ENCODE measurements around the gene ENTPD8. TPM values are rescaled to one million over a fixed set of nuclear protein-coding genes. Genes with fewer than 3 reads are reported as not detected.
"Not testable (repeated sequence)": the region's sequence is repeated elsewhere in the genome, so short reads cannot be mapped to it uniquely, and the experiment has no call there.

Gene ENTPD8
- total RNA-seq, 1 donor from 2014 or later, result 0.34 TPM

DNA sequence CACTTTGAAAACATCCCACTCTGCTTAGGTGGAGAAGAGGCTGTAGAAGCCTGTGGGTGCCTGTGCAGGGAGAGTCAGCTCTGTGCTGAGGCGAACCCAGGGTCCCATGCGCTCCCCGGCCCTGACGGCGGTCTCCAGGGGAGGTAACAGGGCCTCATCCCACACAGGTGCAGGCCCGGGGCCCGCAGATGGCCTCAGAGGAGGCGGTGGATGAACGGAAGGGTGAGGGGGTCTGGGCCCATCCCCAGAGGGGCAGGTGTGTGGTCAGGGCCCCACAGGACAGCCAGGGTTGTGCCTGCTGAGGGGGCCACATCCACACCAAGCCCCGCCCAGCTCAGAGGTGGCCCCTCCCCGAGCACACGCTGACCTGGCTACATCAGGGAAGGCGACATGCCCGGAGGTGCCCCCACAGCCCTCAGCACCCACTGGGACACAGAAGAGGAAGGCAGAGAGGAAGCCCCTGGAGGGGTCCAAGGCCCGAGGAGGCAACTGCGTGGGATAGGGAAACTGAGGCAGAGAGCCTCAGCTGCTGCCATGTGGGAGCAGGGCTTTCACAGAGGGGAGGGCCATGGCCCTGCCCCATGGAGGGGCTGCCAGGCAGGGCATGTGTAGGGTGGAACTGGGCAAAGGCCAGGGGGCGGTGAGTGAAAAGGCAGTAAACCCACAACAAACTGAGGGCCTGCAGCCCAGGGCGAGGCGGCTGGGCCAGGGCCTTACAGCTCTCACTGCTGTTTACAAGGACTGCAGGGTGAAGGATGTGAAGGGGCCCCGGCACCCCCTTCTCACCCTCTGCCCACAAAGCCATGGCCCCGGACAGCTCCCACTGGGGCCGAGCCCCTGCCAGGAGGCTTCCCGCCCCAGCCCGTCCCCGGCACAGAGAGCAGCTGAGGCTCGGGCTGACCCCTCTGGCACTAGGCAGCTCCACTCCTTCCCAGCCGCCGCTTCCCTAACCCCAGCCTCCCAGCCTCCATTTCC is 47.7 kb downstream of the ENTPD8 start:
- DNase-seq, result no peak

DNA sequence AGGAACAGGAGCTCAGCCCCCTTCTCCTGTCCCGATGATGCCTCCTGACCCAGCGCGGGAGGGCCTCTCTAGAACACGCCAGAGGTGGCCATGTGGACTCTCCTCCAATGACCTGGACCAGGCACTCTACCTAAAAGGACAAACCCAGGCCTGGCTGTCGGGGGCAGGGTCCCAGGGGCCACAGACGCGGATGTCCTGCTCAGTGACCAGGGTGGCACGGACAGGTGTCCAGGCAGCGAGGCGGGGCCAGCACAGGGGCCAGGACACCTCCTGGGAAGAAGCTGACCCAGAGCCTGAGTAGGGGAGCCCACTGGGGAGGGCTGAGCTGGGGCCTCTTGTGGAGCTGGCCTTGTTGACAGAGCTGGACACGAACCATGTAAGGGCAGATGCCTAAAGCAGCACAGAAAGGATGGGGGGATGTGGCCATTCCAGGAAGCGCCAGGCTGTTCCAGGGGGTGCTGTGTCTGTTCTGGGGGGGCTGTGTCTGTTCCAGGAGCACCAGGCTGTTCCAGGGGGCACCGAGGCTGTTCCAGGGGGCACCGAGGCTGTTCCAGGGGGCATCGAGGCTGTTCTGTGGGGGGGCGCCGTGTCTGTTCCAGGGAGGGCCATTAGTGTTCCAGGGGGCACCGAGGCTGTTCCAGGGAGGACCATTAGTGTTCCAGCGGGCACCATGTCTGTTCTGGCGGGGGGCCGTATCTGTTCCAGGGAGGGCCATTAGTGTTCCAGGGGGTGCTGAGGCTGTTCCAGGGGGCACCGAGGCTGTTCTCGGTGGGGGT is 48.7 kb downstream of the ENTPD8 start:
- DNase-seq, result no peak

DNA sequence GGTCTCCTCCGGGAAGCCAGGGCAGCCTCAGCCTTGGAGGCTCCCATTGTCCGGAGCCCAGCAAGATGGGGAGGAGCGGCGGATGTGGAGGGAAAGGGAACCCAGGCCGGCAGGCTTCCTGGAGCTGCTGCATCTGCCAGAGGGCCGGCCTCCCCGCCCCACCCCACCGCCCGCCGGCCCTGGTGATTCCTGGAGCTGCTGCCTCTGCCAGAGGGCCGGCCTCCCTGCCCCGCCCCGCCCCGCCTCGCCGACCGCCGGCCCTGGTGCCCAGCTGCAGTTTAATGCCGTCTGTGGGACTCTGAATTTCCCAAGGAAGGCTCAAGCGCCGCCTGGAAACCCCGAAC is 49.8 kb downstream of the ENTPD8 start:
- DNase-seq, result peak; percentile 88

DNA sequence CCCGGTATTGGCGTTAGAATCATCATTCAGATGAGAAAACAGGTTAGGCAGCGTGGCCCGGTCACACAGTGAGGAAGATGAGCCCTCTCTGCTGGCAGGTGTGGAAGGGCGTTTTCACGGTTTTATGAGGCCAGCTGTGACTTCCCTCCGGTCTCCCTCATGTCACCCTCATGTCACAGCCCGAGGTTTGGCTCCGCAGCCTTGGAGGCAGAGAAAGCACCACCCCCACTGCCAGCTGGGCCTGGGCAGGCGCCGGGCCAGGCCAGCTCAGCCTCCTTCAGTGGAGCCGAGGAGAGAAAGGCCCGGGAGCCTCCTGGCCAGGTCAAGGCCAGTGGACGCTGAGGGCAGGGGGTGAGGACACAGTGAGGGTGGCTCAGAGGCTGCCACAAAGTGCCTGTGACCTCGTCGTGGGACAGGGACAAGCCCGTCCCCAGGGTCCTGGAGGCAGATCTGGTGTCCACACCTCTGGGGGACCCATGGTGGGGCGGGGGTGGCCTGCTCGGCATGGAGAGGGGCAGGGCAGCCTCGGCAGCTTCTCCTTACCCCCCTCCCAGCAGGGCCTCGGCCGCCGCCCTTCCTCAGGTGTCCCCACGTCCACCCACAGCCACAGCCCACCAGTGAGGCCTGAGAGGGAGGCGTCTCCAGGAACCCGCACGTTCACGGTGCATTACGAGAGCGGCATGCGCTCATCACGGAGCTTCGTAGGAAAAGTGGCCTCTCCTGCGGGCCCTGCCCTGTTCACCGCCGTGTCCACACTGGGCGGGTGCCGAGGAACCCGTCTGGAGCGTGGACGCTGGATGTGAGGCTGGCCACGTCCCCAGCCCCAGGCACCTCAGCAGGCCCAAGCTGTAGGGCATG is 50.4 kb downstream of the ENTPD8 start:
- peak; percentile 57 for DNase-seq

DNA sequence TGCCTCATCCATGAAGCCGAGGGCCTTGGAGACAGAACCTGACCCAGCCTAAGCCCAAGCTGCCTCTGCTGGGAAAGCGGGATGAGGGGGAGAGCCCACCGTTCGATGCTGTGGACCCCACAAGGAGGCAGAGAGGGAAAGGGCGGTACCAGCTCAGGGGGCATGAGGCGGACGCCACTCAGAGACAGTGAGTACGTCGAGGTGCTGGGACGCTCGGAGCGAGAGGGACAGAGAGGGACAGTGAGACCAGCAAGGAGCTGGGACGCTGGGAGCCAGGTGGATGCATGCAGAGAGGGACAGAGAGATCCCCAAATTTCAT is 51.8 kb downstream of the ENTPD8 start:
- DNase-seq, result no peak

DNA sequence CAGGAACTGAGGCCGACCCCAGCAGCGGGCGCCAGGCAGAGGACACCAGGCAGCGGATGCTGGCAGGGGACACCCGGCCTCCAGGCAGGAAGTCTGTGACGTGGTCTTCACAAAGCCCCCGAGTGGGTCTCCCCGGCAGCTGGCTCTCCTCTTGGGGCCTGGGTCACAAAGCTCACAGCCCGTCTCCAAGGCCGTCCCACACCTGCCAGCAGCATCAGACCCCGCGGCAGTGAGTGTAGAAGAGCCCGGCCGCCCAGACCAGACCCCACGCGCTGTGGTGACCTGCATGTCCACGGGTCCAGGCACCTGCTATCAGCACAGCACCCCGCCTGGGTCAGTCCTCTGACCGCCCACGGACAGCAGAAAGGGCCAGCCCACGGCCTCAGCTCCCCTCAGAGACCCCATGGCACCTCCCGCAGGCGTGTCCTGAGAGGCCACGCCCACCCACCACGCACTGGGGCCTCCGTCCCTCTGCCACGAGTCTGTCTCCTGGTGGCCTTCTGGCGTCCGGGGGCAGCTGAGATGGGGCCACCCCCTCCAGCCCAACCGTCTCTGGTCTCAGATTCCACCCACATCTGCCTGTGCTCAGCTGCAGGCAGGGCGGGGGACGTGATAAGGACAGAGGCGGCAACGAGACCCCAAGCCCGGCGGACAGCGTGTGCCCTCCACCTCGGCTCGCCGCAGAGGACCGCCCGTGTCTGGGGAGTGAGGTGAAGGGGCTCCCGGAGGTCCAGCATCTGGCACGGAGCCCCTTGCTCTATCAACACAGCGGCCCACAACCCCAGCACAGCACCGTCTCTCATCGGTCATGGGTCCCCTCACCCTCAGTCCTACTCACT is 52.3 kb downstream of the ENTPD8 start:
- no peak for DNase-seq

DNA sequence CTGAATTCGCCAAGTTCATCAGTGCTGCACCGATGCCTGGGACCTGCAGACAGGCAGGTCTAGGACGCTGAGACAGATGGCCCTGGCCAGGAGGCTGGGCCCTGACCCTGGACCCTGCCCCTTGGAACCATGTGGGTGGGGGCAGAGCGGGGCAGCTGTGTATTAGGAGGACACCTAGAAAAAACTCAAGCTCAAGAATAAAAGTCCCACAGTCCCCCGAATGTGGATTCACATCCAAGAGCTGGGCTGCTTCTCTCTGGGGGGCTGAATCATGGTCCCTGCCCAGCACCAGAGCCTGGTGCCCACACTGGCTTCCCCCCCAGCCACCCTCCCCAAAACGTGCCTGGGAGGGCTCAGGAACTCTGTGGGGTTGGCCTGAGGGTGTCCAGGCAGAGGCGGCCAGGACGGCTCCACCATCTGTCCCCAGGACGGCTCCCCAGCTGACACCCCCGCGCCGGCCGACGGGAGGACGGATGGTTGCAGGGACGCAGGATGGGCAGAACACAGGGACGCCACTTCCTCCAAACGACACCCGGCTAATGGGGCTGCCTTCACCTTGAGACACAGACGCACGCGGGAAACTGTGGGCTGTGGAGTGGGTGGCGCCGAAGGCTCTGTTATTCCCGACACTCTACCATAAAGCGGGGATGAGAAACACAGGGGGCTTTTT is 53.1 kb downstream of the ENTPD8 start:
- no peak for DNase-seq

DNA sequence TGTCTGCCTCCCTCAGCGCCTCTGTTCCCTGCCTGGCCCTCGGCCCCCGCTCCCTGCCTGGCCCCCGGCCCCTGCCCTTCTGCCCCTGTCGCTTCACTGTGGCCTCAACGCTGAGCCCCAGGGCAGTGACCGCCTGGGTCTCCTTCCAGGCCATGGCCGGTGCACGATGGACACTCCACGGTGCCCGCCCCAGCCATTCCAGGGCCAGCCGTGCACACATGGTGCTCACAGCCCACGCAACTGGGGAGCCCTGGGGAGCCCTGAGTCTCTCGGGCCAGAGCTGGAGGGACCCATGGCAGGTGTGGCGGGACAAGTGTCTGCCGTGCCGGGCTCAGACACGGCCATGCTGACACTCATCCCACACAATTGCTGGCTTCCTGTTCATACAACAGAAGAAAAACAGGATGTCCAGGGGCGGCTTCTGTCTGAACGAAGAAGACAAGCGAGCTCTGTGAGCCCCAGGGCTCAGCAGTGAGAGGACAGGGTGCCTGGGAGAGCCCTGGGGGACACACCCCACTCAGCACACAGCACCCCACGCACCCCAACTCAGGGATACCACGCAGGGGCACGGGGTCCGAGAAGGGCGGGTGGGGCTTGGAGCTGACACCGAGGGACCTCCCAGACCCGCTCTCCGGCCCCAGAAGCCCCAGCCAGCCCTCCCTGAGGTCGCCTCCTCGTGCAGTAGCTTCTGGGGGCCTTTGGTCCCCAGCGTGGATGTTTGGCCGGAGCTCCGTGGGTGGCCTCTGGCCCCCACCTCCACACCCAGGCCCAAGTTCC is 53.9 kb downstream of the ENTPD8 start:
- peak; percentile 81 for DNase-seq

DNA sequence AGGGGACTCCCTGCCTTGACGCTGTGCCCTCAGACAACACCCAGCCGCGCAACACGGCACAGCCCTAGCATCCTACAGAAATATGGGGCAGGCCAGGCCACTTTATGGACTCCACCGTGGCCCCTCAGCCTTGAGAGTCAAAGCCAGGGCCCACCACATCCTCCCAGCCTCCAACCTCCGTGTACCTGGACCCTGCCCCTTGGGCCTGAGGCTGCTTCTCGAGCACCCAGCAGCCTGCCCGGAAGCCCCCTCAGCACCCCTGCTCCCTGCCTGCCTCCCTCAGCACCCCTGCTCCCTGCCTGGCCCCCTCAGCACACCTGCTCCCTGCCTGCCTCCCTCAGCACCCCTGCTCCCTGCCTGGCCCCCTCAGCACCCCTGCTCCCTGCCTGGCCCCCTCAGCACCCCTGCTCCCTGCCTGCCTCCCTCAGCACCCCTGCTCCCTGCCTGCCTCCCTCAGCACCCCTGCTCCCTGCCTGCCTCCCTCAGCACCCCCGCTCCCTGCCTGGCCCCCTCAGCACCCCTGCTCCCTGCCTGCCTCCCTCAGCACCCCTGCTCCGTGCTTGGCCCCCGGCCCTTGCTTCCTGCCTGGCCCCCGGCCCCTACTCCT is 54.5 kb downstream of the ENTPD8 start:
- DNase-seq, result not testable (repeated sequence)

DNA sequence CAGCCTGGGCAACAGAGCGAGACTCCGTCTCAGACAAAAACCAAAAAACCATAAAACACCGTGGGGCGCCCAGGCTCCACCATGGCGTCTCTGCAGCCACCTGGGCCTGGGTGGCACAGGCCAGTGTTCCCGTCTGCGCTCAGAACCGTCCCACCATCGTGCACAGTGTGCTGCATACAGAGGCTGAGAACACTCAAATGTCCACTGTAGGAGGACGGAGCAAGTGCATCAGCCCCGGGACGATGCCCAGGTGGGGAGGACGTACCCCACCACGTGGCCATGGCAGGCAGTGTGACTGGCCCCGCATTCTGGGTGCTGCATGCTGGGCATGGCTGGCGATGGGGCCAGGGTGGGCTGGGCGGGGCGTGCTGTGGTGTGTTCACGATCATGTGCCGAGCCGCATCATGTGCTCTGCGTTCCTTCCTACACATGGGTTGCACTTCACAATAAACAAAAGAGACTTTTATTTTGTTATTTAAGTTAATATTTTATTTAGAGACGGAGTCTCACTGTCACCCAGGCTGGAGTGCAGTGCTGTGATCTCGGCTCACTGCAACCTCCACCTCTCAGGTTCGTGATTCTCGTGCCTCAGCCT is 56.0 kb downstream of the ENTPD8 start:
- DNase-seq, result no peak

Other genes starting within 250 kb of the ENTPD8 start
- gene TPRN, start 240.6 kb downstream of the ENTPD8 start, total RNA-seq, result 4.6 and 6.6 TPM in 2 replicates
- gene TMEM203, start 235.7 kb downstream of the ENTPD8 start, total RNA-seq, result 31.1 TPM in 2 replicates
- 3.4 and 5.8 TPM in 2 replicates for gene NDOR1, start 235.7 kb downstream of the ENTPD8 start, total RNA-seq
- 0.14 TPM in 1 of 2 replicates, not detected in the other for gene RNF208, start 219.1 kb downstream of the ENTPD8 start, total RNA-seq
- gene CYSRT1, start 216.2 kb downstream of the ENTPD8 start, total RNA-seq, result 0.17 and 0.37 TPM in 2 replicates
- gene RNF224, start 213.9 kb downstream of the ENTPD8 start, total RNA-seq, result not detected in 2 replicates
- gene SLC34A3, start 210.5 kb downstream of the ENTPD8 start, total RNA-seq, result not detected in 2 replicates
- gene TUBB4B, start 200.1 kb downstream of the ENTPD8 start, total RNA-seq, result 128 and 305 TPM in 2 replicates
- 0.34 TPM in 1 of 2 replicates, not detected in the other for gene STPG3, start 190.1 kb downstream of the ENTPD8 start, total RNA-seq
- gene NELFB, start 186.0 kb downstream of the ENTPD8 start, total RNA-seq, result 55.3 and 83.7 TPM in 2 replicates
- 29.8 and 46.0 TPM in 2 replicates for gene TOR4A, start 163.6 kb downstream of the ENTPD8 start, total RNA-seq
- 64.3 and 82.2 TPM in 2 replicates for gene NRARP, start 139.1 kb downstream of the ENTPD8 start, total RNA-seq
- 32.9 and 43.1 TPM in 2 replicates for gene EXD3, start 18.2 kb downstream of the ENTPD8 start, total RNA-seq
- 1.5 and 2.6 TPM in 2 replicates for gene NOXA1, start 18.0 kb downstream of the ENTPD8 start, total RNA-seq
- gene NSMF, start 18.0 kb upstream of the ENTPD8 start, total RNA-seq, result 32.7 and 32.8 TPM in 2 replicates
- gene PNPLA7, start 109.0 kb upstream of the ENTPD8 start, total RNA-seq, result 0.42 and 1.7 TPM in 2 replicates
- gene MRPL41, start 110.5 kb upstream of the ENTPD8 start, total RNA-seq, result 32.5 and 58.2 TPM in 2 replicates
- gene DPH7, start 137.6 kb upstream of the ENTPD8 start, total RNA-seq, result 30.8 and 31.1 TPM in 2 replicates
- gene ZMYND19, start 149.2 kb upstream of the ENTPD8 start, total RNA-seq, result 16.8 and 18.4 TPM in 2 replicates
- 34.2 and 43.1 TPM in 2 replicates for gene ARRDC1, start 164.3 kb upstream of the ENTPD8 start, total RNA-seq
- gene EHMT1, start 177.6 kb upstream of the ENTPD8 start, total RNA-seq, result 65.3 and 89.3 TPM in 2 replicates

All from dermis blood vessel endothelial cell (primary cell).